ENCODE data around the gene BRINP1. TPM values are rescaled to one million over a fixed set of nuclear protein-coding genes. Genes with fewer than 3 reads are reported as not detected.

The BRINP1 gene
- polyA plus RNA-seq, 1 experiment = not detected

GRCh38 chr9:119157196-119157595 lies 212.0 kb downstream of the BRINP1 start:
- no peak overlapping the region for H3K4me3 ChIP-seq (ENCODE audit: low read depth, low read length)
- ChIA-PET POLR2A (no interaction called here), CTCF (no interaction called here)
- no peaks in the 10 kb centered on the region for H3K27me3 ChIP-seq (ENCODE audit: control insufficient read depth, insufficient read depth, low read length)
- TF ChIP-seq, protein P1, sequence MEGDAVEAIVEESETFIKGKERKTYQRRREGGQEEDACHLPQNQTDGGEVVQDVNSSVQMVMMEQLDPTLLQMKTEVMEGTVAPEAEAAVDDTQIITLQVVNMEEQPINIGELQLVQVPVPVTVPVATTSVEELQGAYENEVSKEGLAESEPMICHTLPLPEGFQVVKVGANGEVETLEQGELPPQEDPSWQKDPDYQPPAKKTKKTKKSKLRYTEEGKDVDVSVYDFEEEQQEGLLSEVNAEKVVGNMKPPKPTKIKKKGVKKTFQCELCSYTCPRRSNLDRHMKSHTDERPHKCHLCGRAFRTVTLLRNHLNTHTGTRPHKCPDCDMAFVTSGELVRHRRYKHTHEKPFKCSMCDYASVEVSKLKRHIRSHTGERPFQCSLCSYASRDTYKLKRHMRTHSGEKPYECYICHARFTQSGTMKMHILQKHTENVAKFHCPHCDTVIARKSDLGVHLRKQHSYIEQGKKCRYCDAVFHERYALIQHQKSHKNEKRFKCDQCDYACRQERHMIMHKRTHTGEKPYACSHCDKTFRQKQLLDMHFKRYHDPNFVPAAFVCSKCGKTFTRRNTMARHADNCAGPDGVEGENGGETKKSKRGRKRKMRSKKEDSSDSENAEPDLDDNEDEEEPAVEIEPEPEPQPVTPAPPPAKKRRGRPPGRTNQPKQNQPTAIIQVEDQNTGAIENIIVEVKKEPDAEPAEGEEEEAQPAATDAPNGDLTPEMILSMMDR (IDR thresholded peaks at IDR 0.05; ENCODE audit: low read depth, low read length) = no peak
- DNase-seq (ENCODE audit: low read depth, low spot score) = no peak
- no peak overlapping the region for H3K27ac ChIP-seq (ENCODE audit: low read depth, low read length)
- peaks cover 13% of the 10 kb centered on the region for H3K9me3 ChIP-seq (ENCODE audit: control insufficient read depth, insufficient read depth, low read length)

DNA sequence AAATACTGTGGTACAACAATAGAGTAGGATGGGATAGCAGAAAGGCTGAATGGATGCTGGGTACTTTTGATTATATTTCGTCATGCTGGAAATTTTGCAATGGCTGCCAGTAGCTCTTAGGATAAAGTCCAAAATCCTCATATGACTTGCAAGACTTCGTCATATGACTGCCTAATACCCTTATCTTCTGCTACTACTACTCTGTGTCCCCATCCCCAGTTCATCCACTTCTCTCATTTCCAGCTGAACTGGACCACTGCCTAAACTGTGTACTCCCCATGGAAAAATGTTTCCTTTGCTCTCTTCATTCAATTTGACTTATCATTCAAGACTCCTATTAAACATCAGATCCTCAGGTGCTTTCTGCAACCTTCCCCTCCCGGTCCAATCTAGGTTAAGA lies 212.9 kb downstream of the BRINP1 start:
- no peak overlapping the region for H3K27ac ChIP-seq (ENCODE audit: low read depth, low read length)
- no peak overlapping the region for H3K4me3 ChIP-seq (ENCODE audit: low read depth, low read length)
- TF ChIP-seq, protein P1 (IDR thresholded peaks at IDR 0.05; ENCODE audit: low read depth, low read length) = no peak
- no peaks in the 10 kb centered on the region for H3K27me3 ChIP-seq (ENCODE audit: control insufficient read depth, insufficient read depth, low read length)
- POLR2A ChIA-PET = no interaction called here
- CTCF ChIA-PET = interaction anchor here (0.7 kb wide), 1 partner anchor 812 kb away, joined by 4 read pairs; no protein-coding TSS in a partner anchor
- DNase-seq (ENCODE audit: low read depth, low spot score) = no peak
- H3K9me3 ChIP-seq (ENCODE audit: control insufficient read depth, insufficient read depth, low read length) = peaks cover 13% of the 10 kb centered on the region

GRCh38 chr9:119154527-119154926 lies 214.7 kb downstream of the BRINP1 start:
- ChIA-PET POLR2A (no interaction called here), CTCF (no interaction called here)
- no peak overlapping the region for H3K27ac ChIP-seq (ENCODE audit: low read depth, low read length)
- no peaks in the 10 kb centered on the region for H3K27me3 ChIP-seq (ENCODE audit: control insufficient read depth, insufficient read depth, low read length)
- peaks cover 13% of the 10 kb centered on the region for H3K9me3 ChIP-seq (ENCODE audit: control insufficient read depth, insufficient read depth, low read length)
- H3K4me3 ChIP-seq (ENCODE audit: low read depth, low read length) = no peak overlapping the region
- TF ChIP-seq, protein P1 (IDR thresholded peaks at IDR 0.05; ENCODE audit: low read depth, low read length) = no peak
- no peak for DNase-seq (ENCODE audit: low read depth, low spot score)

DNA sequence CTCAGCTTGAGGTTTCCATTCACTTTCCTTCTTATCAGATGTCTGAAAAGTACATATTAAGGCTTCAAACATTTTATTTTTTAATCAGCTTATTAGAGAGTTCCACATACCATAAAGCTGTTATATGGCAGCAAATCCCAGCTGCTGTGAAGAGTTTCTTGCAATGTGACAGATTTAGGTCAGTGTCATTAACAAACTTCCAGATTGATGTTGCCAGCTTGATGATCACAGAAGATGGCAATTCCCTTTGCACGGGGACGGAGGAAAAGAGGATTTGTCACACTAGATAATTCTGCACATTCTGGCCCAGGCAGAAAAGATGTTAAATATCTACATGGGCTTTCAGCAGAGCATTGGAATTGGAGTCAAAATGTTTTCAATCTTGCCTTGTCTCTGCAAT lies 215.8 kb downstream of the BRINP1 start:
- Histone ChIP-seq H3K27me3 (ENCODE audit: control insufficient read depth, insufficient read depth, low read length) (no peaks in the 10 kb centered on the region), H3K4me3 (ENCODE audit: low read depth, low read length) (no peak overlapping the region), H3K27ac (ENCODE audit: low read depth, low read length) (no peak overlapping the region), H3K9me3 (ENCODE audit: control insufficient read depth, insufficient read depth, low read length) (peaks cover 8% of the 10 kb centered on the region)
- ChIA-PET CTCF (interaction anchor here (0.6 kb wide), 1 partner anchor 11 kb away, joined by 3 read pairs; no protein-coding TSS in a partner anchor), POLR2A (no interaction called here)
- DNase-seq (ENCODE audit: low read depth, low spot score) = no peak
- TF ChIP-seq, protein P1 (IDR thresholded peaks at IDR 0.05; ENCODE audit: low read depth, low read length) = no peak

GRCh38 chr9:119148855-119149254 lies 220.4 kb downstream of the BRINP1 start:
- H3K4me3 ChIP-seq (ENCODE audit: low read depth, low read length) = no peak overlapping the region
- no peak for DNase-seq (ENCODE audit: low read depth, low spot score)
- CTCF ChIA-PET = no interaction called here

More at GRCh38 chr9:119148855-119149254, 220.4 kb downstream of the BRINP1 start:
- POLR2A ChIA-PET = no interaction called here
- H3K27me3 ChIP-seq (ENCODE audit: control insufficient read depth, insufficient read depth, low read length) = no peaks in the 10 kb centered on the region
- no peak overlapping the region for H3K27ac ChIP-seq (ENCODE audit: low read depth, low read length)
- TF ChIP-seq, protein P1 (IDR thresholded peaks at IDR 0.05; ENCODE audit: low read depth, low read length) = no peak
- H3K9me3 ChIP-seq (ENCODE audit: control insufficient read depth, insufficient read depth, low read length) = no peaks in the 10 kb centered on the region; the same call in 1 of the 2 replicates
